Activated gamma-delta T cell treated with anti-CD3 and anti-CD28 coated beads, Interleukin-2, amount 50 U/mL, for 16 hours (primary cell): ENCODE data around the gene COG8.
"Not testable (repeated sequence)": the region's sequence is repeated elsewhere in the genome, so short reads cannot be mapped to it uniquely, and the experiment has no call there.

Experiments
- DNase-seq: peaks from one replicate; pipeline ENCODE4 v3.0.0-alpha.2; 2020; ENCODE audit warnings: low read depth

Gene COG8

DNA sequence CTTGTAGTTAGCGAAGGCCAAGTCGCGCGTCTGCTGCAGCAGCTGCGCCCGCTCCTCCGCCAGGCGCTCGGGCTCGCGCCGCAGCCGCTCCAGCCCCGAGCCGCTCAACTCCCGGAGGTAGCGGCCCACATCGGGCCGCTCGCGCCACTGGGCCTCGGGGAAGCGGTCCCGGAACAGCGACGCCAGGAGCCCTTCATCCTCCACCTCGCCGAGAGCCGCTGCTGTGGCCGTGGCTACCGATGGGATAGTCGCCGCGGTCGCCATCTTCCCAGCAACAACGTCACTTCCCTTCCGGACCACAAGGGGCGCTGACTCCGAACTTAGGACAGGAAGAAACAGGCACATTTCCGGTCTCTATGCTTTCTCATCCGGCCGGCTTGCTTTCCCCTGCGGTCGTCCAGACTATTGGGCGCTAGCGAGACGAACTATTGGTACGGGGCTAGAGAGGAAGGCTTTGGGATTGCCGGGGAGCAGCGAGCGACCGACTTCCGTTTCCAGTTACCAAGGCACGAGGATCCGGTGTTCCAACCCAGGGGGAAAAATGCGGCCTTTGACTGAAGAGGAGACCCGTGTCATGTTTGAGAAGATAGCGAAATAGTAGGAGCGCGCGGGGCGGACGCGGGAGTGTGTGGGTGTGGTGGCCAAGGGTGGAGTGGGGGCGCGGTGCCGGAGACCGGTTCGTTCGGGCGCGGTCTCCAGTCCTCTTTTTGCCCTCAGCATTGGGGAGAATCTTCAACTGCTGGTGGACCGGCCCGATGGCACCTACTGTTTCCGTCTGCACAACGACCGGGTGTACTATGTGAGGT is at the start of gene COG8, which contains the start of gene NIP7:
COG8 (minus strand) TSS at position 276 of the 806 bp plus-strand sequence; CDS start at position 264, 12 bp downstream.
NIP7 (plus strand) TSS at position 484 of the 806 bp plus-strand sequence; CDS start at position 542, 58 bp downstream.
- peak; percentile 88 for DNase-seq

DNA sequence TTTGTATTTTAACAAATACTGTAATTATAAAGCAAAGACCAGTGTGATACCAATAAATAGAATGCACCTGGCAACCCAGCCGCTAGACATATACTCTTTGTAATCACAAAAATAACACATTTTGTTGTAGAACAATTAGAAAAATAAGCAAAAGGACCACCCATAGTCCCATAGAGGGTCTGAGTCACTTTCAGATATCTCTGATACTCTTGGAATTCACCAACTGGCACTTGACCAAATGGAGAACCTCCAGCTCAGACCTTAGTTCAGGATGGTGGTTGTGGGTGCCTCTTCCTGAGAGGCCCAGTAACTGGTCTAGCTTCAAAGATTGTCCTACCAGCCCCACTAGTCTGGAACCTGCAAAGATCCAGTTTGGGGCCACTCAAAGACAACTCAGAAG is 47.2 kb upstream of the COG8 start:
- no peak for DNase-seq

DNA sequence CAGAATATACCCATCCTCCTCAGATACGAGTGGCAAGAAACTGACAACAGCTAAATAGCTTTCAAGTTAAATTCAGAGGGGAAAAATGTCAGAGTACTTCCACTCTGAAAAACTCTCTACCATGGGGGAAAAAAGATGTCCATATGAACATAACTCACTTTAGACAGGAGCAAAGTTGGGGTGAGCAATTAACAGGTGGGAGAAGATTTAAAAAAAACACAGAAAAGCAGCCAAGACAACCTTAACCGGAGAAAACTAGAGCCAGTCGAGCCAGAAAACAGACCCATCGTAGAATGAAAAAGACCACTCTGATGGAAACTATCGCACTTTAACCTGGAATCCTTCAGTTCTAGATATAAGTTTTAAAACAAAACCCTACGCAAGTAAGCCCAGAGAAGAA is 45.6 kb upstream of the COG8 start:
- DNase-seq: no peak

GRCh38 chr16:69382421-69382820 is 43.1 kb upstream of the COG8 start:
- no peak for DNase-seq

GRCh38 chr16:69381231-69381630 is 41.9 kb upstream of the COG8 start:
- no peak for DNase-seq

GRCh38 chr16:69378760-69379159 is 39.4 kb upstream of the COG8 start:
- no peak for DNase-seq

- DNase-seq: no peak
Observed at GRCh38 chr16:69378036-69378435, 38.7 kb upstream of the COG8 start.

- DNase-seq: no peak
Observed at GRCh38 chr16:69376393-69377059, 37.2 kb upstream of the COG8 start.

- no peak for DNase-seq
Observed at GRCh38 chr16:69373019-69373418, 33.7 kb upstream of the COG8 start.

GRCh38 chr16:69371564-69371963 is 32.2 kb upstream of the COG8 start:
- no peak for DNase-seq

DNA sequence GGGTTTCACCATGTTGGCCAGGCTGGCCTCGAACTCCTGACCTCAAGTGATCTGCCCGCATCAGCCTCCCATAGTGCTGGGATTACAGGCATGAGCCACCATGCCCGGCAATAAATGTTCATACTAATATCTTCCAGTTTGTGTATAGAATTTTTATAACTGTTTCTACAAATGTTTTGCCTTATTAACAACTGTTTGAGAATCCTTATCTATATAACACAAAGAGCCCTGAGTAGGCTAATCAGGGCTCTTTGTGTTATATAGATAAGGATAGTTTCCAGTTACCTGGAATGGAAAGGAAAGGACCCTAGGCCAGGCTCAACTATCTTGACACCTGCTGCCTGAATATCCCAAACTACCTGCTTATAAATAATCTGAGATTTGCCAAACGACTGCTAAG is 29.5 kb upstream of the COG8 start:
- no peak for DNase-seq

- no peak for DNase-seq
Observed at GRCh38 chr16:69367980-69368379, 28.6 kb upstream of the COG8 start.

GRCh38 chr16:69366431-69366830 is 27.1 kb upstream of the COG8 start:
- DNase-seq: no peak

GRCh38 chr16:69365901-69366300 is 26.5 kb upstream of the COG8 start:
- DNase-seq: no peak

GRCh38 chr16:69364088-69364487 is 24.7 kb upstream of the COG8 start:
- no peak for DNase-seq

GRCh38 chr16:69363281-69363717 is 23.9 kb upstream of the COG8 start:
- no peak for DNase-seq

DNA sequence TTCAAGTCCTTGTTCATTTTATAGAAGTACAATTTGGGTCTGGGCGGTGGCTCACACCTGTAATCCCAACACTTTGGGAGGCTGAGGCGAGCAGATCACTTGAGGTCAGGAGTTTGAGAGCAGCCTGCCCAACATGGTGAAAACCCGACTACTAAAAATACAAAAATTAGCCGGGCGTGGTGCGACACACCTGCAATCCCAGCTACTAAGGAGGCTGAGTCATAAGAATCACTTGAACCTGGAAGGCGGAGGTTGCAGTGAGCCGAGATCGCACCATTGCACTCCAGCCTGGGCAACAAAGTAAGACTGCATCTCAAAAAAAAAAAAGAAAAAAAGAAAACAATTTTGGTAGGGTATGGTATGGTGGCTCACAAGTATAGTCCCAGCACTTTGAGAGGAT is 20.7 kb upstream of the COG8 start:
- DNase-seq: not testable (repeated sequence)

GRCh38 chr16:69351309-69352027 is 12.1 kb upstream of the COG8 start, which contains the start of gene TMED6:
Gene TMED6 (minus strand): TSS chr16:69351786. CDS start chr16:69351753, 33 bp downstream.
- DNase-seq: no peak

GRCh38 chr16:69350536-69351133 is 11.3 kb upstream of the COG8 start:
- DNase-seq: no peak

- no peak for DNase-seq
Observed at GRCh38 chr16:69349536-69349935, 10.2 kb upstream of the COG8 start.

GRCh38 chr16:69348222-69348621 is 8.9 kb upstream of the COG8 start:
- no peak for DNase-seq

DNA sequence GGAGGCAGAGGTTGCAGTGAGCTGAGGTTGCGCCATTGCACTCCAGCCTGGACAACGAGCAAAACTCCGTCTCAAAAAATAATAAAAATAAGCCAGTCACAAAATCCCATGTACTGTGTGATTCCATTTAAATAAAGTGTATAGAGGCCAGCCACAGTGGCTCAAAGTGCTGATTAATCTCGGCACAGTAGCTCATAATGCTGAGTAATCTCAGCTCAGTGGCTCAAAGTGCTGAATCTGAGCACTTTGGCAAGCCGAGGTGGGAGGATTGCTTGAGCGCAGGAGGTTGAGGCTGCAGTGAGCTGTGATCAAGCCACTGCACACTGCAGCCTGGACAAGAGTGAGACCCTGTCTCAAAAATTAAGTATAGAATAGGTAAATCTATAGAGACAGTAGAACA is 7.3 kb upstream of the COG8 start:
- DNase-seq: no peak
